MM.1S (cell line): Measurements from ENCODE around the gene ESRRB.

Experiments
- DNase-seq: peaks from one replicate; pipeline ENCODE4 v3.0.0-alpha.2; 2015
- H2AFZ ChIP-seq: fragments of 300-600 bp; sonication (generic); 2 replicates; pipeline ENCODE4 v1.6.0; 2016; ENCODE audit warnings: antibody characterized with exemption, low read length
- H3F3A ChIP-seq: fragments of 300-600 bp; sonication (generic); 2 replicates; pipeline ENCODE4 v1.6.1; 2016; ENCODE audit warnings: mild to moderate bottlenecking, antibody characterized with exemption, low read length, moderate library complexity, mixed read lengths; ENCODE audit not compliant: insufficient read depth
- H3K27ac ChIP-seq: fragments of 300-600 bp; sonication (generic); 2 replicates; pipeline ENCODE4 v1.5.1; 2016; ENCODE audit warnings: mild to moderate bottlenecking, low read length
- H3K27me3 ChIP-seq: fragments of 300-600 bp; sonication (generic); replicated peaks from 2 replicates; pipeline ENCODE4 v1.6.0; 2016; ENCODE audit warnings: low read length; ENCODE audit not compliant: insufficient read depth
- H3K36me3 ChIP-seq: fragments of 300-600 bp; sonication (generic); replicated peaks from 2 replicates; pipeline ENCODE4 v1.6.1; 2016; ENCODE audit warnings: mild to moderate bottlenecking, low read length, mixed read lengths; ENCODE audit not compliant: insufficient read depth
- H3K4me1 ChIP-seq: fragments of 300-600 bp; sonication (generic); 2 replicates; pipeline ENCODE4 v1.6.1; 2016; ENCODE audit warnings: low read length, mixed read lengths
- H3K4me2 ChIP-seq: fragments of 300-600 bp; sonication (generic); 2 replicates; pipeline ENCODE4 v1.6.0; 2016; ENCODE audit warnings: low read depth, low read length
- H3K4me3 ChIP-seq: fragments of 300-600 bp; sonication (generic); 2 replicates; pipeline ENCODE4 v1.5.1; 2016; ENCODE audit warnings: low read length, mixed read lengths
- H3K79me2 ChIP-seq: fragments of 300-600 bp; sonication (generic); 2 replicates; pipeline ENCODE4 v1.6.1; 2016; ENCODE audit warnings: mixed run types, low read length, mixed read lengths
- H3K9ac ChIP-seq: fragments of 300-600 bp; sonication (generic); 2 replicates; pipeline ENCODE4 v1.6.1; 2016; ENCODE audit warnings: low read length, mixed read lengths
- H3K9me2 ChIP-seq: fragments of 300-600 bp; sonication (generic); replicated peaks from 2 replicates; pipeline ENCODE4 v1.6.1; 2016; ENCODE audit warnings: mild to moderate bottlenecking, low read length, mixed read lengths; ENCODE audit not compliant: insufficient read depth
- H3K9me3 ChIP-seq: fragments of 300-600 bp; sonication (generic); replicated peaks from 2 replicates; pipeline ENCODE4 v1.6.1; 2016; ENCODE audit warnings: mild to moderate bottlenecking, low read length, mixed read lengths; ENCODE audit not compliant: insufficient read depth
- H4K20me1 ChIP-seq: fragments of 300-600 bp; sonication (generic); 2 replicates; pipeline ENCODE4 v1.6.1; 2016; ENCODE audit warnings: mild to moderate bottlenecking, low read length, moderate library complexity, mixed read lengths; ENCODE audit not compliant: insufficient read depth
- CTCF ChIP-seq: fragments of 300-600 bp; sonication (generic); IDR thresholded peaks from 2 replicates; pipeline ENCODE4 v1.5.1; 2016; ENCODE audit warnings: antibody characterized with exemption, low read length, mixed read lengths
- EZH2 ChIP-seq: fragments of 300-600 bp; sonication (generic); optimal IDR thresholded peaks from 2 replicates; pipeline ENCODE3; 2017; ENCODE audit warnings: low read depth, mild to moderate bottlenecking, antibody characterized with exemption, low read length, mixed read lengths
- EZH2phosphoT487 ChIP-seq: fragments of 300-600 bp; sonication (generic); IDR thresholded peaks from 2 replicates; pipeline ENCODE4 v1.6.1; 2018; ENCODE audit warnings: antibody characterized with exemption, low read length

The ESRRB gene

DNA sequence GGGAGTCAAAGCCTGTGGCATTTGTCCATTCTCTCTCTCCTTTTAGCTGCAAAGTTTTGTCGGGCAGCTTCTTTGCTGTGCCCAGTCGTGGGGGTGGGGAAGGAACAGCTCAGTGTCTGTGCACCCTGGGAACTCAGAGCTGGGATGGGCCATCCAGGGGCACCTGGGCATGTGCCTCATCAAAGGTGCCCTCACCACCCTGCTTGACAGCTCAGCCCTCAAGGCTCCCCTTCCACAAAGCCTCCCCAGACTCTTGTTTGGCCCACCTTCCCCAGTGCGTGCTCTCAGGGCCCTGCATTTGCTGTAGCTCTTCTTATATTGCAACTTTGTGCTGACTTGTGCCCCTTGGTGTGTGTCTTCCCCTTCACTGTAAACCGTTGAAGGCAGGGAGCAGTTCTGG, 112.6 kb downstream of the ESRRB start:
- Histone ChIP-seq H3K9me2 (no peaks in the 10 kb centered on the region), H3K9me3 (no peaks in the 10 kb centered on the region), H3K4me3 (no peak overlapping the region), H3K79me2 (no peaks in the 10 kb centered on the region), H3F3A (no peaks in the 10 kb centered on the region), H3K27me3 (no peaks in the 10 kb centered on the region), H3K36me3 (no peaks in the 10 kb centered on the region), H2AFZ (no peak overlapping the region), H3K4me2 (no peak overlapping the region), H3K27ac (no peak overlapping the region), H3K4me1 (no peaks in the 10 kb centered on the region), H4K20me1 (no peaks in the 10 kb centered on the region), H3K9ac (no peak overlapping the region)
- no peak for TF ChIP-seq CTCF
- TF ChIP-seq EZH2phosphoT487 = no peak
- TF ChIP-seq EZH2 = no peak
- no peak for DNase-seq

DNA sequence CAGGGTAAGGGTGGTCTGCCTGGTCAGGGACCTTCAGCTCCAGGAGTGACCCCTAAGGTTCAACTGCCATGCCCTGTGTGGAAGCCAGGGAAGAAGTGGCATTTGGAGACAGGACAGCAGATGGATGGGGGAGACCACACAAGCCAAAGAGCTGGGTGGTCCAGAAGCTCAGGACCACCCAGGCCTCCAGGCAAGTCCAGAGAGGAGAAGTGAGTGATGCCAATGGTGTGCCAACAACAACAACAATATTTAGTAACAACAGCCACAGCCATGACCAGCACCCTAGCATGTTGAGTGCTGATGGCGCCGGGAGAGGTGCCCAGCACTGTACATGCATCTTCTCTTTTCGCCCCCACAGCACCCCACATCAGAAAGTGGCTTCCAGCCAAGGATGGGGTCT, 113.7 kb downstream of the ESRRB start:
- Histone ChIP-seq H3K9ac (no peak overlapping the region), H3K4me1 (no peaks in the 10 kb centered on the region), H3K79me2 (no peaks in the 10 kb centered on the region)

DNA sequence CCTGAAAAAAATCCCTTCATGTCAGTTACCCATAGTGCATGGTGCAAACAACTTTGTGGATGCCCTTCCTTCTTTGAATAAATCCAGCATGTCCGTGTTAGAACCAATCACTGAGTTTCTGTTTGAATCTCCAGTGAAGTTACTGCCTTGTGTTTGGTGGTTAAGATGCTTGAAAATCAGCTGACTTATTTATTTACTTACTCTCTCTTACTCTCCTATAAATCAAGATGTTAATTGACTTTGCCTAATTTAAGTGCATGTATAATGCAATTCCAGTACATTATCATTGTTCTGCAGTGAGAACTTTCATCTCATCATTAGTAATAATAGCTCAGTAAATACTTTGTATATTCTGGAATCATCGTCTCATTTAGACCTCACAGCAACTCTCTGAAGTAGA, 114.2 kb downstream of the ESRRB start:
- TF ChIP-seq EZH2phosphoT487 (no peak), CTCF (no peak), EZH2 (no peak)
- no peak overlapping the region for H2AFZ ChIP-seq

More for the DNA sequence above, 113.7 kb downstream of the ESRRB start:
- Histone ChIP-seq H3K4me2 (no peak overlapping the region), H3K36me3 (no peaks in the 10 kb centered on the region), H2AFZ (no peak overlapping the region), H3K9me3 (no peaks in the 10 kb centered on the region), H3K27me3 (no peaks in the 10 kb centered on the region), H3K4me3 (no peak overlapping the region), H3K27ac (no peak overlapping the region), H3K9me2 (no peaks in the 10 kb centered on the region), H4K20me1 (no peaks in the 10 kb centered on the region), H3F3A (no peaks in the 10 kb centered on the region)
- no peak for TF ChIP-seq CTCF
- no peak for TF ChIP-seq EZH2phosphoT487
- TF ChIP-seq EZH2 = no peak
- DNase-seq = no peak

More for the DNA sequence above, 114.2 kb downstream of the ESRRB start:
- H3K4me2 ChIP-seq = no peak overlapping the region
- no peaks in the 10 kb centered on the region for H3K27me3 ChIP-seq
- no peak overlapping the region for H3K9ac ChIP-seq
- no peaks in the 10 kb centered on the region for H3K79me2 ChIP-seq
- H3K36me3 ChIP-seq = no peaks in the 10 kb centered on the region
- H3K4me1 ChIP-seq = no peaks in the 10 kb centered on the region
- H3K9me2 ChIP-seq = no peaks in the 10 kb centered on the region
- H3K9me3 ChIP-seq = no peaks in the 10 kb centered on the region
- no peak for DNase-seq
- H3F3A ChIP-seq = no peaks in the 10 kb centered on the region
- H3K27ac ChIP-seq = no peak overlapping the region
- H4K20me1 ChIP-seq = no peaks in the 10 kb centered on the region
- H3K4me3 ChIP-seq = no peak overlapping the region
